ENCODE measurements around the gene POLD2. TPM values are rescaled to one million over a fixed set of nuclear protein-coding genes. Genes with fewer than 3 reads are reported as not detected.

POLD2 gene
- total RNA-seq, 1 experiment from 2014 or later: 154 TPM

- ChIA-PET CTCF (no interaction called here), POLR2A (no interaction called here)
- Mint-ChIP-seq H3K4me1 (peaks cover 11% of the 10 kb centered on the region), H3K27ac (no peak overlapping the region), H3K4me3 (no peak overlapping the region), H3K9me3 (peaks cover 3% of the 10 kb centered on the region; the same call in 1 of the 2 replicates), H3K27me3 (ENCODE audit: low read depth) (peaks cover 4% of the 10 kb centered on the region; the same call in 1 of the 2 replicates), H3K36me3 (no peaks in the 10 kb centered on the region)
- TF ChIP-seq NR3C1 (CRISPR knock-in tag; conservative IDR thresholded peaks at IDR 0.05; ENCODE audit: low read depth): no peak
- TF ChIP-seq GRHL2 (CRISPR knock-in tag; IDR thresholded peaks at IDR 0.05; ENCODE audit: insufficient replicate concordance, severe bottlenecking): no peak
- TF ChIP-seq NFE2L1 (CRISPR knock-in tag; IDR thresholded peaks at IDR 0.05): no peak
- no peak for TF ChIP-seq PREB (CRISPR knock-in tag; IDR thresholded peaks at IDR 0.05; ENCODE audit: borderline replicate concordance)
- TF ChIP-seq, protein P1, sequence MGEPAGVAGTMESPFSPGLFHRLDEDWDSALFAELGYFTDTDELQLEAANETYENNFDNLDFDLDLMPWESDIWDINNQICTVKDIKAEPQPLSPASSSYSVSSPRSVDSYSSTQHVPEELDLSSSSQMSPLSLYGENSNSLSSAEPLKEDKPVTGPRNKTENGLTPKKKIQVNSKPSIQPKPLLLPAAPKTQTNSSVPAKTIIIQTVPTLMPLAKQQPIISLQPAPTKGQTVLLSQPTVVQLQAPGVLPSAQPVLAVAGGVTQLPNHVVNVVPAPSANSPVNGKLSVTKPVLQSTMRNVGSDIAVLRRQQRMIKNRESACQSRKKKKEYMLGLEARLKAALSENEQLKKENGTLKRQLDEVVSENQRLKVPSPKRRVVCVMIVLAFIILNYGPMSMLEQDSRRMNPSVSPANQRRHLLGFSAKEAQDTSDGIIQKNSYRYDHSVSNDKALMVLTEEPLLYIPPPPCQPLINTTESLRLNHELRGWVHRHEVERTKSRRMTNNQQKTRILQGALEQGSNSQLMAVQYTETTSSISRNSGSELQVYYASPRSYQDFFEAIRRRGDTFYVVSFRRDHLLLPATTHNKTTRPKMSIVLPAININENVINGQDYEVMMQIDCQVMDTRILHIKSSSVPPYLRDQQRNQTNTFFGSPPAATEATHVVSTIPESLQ (CRISPR knock-in tag; IDR thresholded peaks at IDR 0.05): no peak
- TF ChIP-seq TEAD4 (CRISPR knock-in tag; IDR thresholded peaks at IDR 0.05): no peak
- TF ChIP-seq, protein P2, sequence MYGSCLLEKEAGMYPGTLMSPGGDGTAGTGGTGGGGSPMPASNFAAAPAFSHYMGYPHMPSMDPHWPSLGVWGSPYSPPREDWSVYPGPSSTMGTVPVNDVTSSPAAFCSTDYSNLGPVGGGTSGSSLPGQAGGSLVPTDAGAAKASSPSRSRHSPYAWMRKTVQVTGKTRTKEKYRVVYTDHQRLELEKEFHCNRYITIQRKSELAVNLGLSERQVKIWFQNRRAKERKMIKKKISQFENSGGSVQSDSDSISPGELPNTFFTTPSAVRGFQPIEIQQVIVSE (CRISPR knock-in tag; IDR thresholded peaks at IDR 0.05; ENCODE audit: borderline replicate concordance): no peak
- ATAC-seq (0 out of 2 replicates have a peak, but pooled peaks have one; percentile 41), DNase-seq (ENCODE audit: low spot score) (no peak)
Observed at GRCh38 chr7:44162785-44163395, 39.5 kb upstream of the POLD2 start.

- peaks cover 3% of the 10 kb centered on the region; the same call in 1 of the 2 replicates for H3K9me3 Mint-ChIP-seq
- ChIA-PET CTCF (no interaction called here), POLR2A (no interaction called here)
- H3K36me3 Mint-ChIP-seq: no peaks in the 10 kb centered on the region
- H3K4me1 Mint-ChIP-seq: peaks cover 11% of the 10 kb centered on the region
- H3K4me3 Mint-ChIP-seq: no peak overlapping the region
- ATAC-seq (no peak), DNase-seq (ENCODE audit: low spot score) (no peak)
- H3K27me3 Mint-ChIP-seq (ENCODE audit: low read depth): peaks cover 2% of the 10 kb centered on the region; the same call in 1 of the 2 replicates
- H3K27ac Mint-ChIP-seq: no peak overlapping the region
- TF ChIP-seq, protein P3, sequence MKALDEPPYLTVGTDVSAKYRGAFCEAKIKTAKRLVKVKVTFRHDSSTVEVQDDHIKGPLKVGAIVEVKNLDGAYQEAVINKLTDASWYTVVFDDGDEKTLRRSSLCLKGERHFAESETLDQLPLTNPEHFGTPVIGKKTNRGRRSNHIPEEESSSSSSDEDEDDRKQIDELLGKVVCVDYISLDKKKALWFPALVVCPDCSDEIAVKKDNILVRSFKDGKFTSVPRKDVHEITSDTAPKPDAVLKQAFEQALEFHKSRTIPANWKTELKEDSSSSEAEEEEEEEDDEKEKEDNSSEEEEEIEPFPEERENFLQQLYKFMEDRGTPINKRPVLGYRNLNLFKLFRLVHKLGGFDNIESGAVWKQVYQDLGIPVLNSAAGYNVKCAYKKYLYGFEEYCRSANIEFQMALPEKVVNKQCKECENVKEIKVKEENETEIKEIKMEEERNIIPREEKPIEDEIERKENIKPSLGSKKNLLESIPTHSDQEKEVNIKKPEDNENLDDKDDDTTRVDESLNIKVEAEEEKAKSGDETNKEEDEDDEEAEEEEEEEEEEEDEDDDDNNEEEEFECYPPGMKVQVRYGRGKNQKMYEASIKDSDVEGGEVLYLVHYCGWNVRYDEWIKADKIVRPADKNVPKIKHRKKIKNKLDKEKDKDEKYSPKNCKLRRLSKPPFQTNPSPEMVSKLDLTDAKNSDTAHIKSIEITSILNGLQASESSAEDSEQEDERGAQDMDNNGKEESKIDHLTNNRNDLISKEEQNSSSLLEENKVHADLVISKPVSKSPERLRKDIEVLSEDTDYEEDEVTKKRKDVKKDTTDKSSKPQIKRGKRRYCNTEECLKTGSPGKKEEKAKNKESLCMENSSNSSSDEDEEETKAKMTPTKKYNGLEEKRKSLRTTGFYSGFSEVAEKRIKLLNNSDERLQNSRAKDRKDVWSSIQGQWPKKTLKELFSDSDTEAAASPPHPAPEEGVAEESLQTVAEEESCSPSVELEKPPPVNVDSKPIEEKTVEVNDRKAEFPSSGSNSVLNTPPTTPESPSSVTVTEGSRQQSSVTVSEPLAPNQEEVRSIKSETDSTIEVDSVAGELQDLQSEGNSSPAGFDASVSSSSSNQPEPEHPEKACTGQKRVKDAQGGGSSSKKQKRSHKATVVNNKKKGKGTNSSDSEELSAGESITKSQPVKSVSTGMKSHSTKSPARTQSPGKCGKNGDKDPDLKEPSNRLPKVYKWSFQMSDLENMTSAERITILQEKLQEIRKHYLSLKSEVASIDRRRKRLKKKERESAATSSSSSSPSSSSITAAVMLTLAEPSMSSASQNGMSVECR (CRISPR knock-in tag; IDR thresholded peaks at IDR 0.05; ENCODE audit: borderline replicate concordance): no peak
- peak; percentile 84 for TF ChIP-seq GABPB1 (CRISPR knock-in tag; IDR thresholded peaks at IDR 0.05)
- TF ChIP-seq, protein P4, sequence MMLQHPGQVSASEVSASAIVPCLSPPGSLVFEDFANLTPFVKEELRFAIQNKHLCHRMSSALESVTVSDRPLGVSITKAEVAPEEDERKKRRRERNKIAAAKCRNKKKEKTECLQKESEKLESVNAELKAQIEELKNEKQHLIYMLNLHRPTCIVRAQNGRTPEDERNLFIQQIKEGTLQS (CRISPR knock-in tag; conservative IDR thresholded peaks at IDR 0.05): no peak
Observed at GRCh38 chr7:44162179-44162578, 38.8 kb upstream of the POLD2 start.

- ATAC-seq: no peak
- Mint-ChIP-seq H3K27me3 (ENCODE audit: low read depth) (no peaks in the 10 kb centered on the region; the same call in 1 of the 2 replicates), H3K27ac (no peak overlapping the region), H3K9me3 (peaks cover 3% of the 10 kb centered on the region; the same call in 1 of the 2 replicates), H3K4me3 (no peak overlapping the region), H3K36me3 (no peaks in the 10 kb centered on the region), H3K4me1 (peaks cover 11% of the 10 kb centered on the region)
- no peak for DNase-seq (ENCODE audit: low spot score)
- ChIA-PET POLR2A (no interaction called here), CTCF (interaction anchor here (0.6 kb wide), 1 partner anchor 59 kb away, joined by 4 read pairs; no protein-coding TSS in a partner anchor)
- no peak for TF ChIP-seq FOXP1 (CRISPR knock-in tag; IDR thresholded peaks at IDR 0.05; ENCODE audit: borderline replicate concordance)
- TF ChIP-seq ZNF416 (CRISPR knock-in tag; IDR thresholded peaks at IDR 0.05): no peak
- TF ChIP-seq, protein P5, sequence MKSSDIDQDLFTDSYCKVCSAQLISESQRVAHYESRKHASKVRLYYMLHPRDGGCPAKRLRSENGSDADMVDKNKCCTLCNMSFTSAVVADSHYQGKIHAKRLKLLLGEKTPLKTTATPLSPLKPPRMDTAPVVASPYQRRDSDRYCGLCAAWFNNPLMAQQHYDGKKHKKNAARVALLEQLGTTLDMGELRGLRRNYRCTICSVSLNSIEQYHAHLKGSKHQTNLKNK (CRISPR knock-in tag; IDR thresholded peaks at IDR 0.05): no peak
- TF ChIP-seq, protein P6, sequence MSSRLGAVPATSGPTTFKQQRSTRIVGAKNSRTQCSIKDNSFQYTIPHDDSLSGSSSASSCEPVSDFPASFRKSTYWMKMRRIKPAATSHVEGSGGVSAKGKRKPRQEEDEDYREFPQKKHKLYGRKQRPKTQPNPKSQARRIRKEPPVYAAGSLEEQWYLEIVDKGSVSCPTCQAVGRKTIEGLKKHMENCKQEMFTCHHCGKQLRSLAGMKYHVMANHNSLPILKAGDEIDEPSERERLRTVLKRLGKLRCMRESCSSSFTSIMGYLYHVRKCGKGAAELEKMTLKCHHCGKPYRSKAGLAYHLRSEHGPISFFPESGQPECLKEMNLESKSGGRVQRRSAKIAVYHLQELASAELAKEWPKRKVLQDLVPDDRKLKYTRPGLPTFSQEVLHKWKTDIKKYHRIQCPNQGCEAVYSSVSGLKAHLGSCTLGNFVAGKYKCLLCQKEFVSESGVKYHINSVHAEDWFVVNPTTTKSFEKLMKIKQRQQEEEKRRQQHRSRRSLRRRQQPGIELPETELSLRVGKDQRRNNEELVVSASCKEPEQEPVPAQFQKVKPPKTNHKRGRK (CRISPR knock-in tag; IDR thresholded peaks at IDR 0.05; ENCODE audit: borderline replicate concordance): no peak
- no peak for TF ChIP-seq ZSCAN18 (CRISPR knock-in tag; IDR thresholded peaks at IDR 0.05)
- TF ChIP-seq, protein P7, sequence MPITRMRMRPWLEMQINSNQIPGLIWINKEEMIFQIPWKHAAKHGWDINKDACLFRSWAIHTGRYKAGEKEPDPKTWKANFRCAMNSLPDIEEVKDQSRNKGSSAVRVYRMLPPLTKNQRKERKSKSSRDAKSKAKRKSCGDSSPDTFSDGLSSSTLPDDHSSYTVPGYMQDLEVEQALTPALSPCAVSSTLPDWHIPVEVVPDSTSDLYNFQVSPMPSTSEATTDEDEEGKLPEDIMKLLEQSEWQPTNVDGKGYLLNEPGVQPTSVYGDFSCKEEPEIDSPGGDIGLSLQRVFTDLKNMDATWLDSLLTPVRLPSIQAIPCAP (CRISPR knock-in tag; IDR thresholded peaks at IDR 0.05): no peak
- TF ChIP-seq ZBTB21 (CRISPR knock-in tag; IDR thresholded peaks at IDR 0.05; ENCODE audit: borderline replicate concordance): no peak
Observed at GRCh38 chr7:44161371-44161770, 38.0 kb upstream of the POLD2 start.

Data from WTC11 (cell line).